OCI-LY7 (cell line): Measurements from ENCODE around the gene STK4.

Experiments used
- CTCF ChIP-seq: fragments of 200-600 bp; sonication (generic); conservative IDR thresholded peaks from 2 replicates; pipeline ENCODE4 v1.5.1; 2014; ENCODE audit warnings: mild to moderate bottlenecking, antibody characterized with exemption, low read length, moderate library complexity, mixed read lengths
- EZH2phosphoT487 ChIP-seq: fragments of 200-600 bp; sonication (generic); IDR thresholded peaks from 2 replicates; pipeline ENCODE4 v1.6.1; 2018; ENCODE audit warnings: low read depth, borderline replicate concordance, mild to moderate bottlenecking, mixed run types, antibody characterized with exemption, low read length, moderate library complexity, mixed read lengths

GRCh38 chr20:45011108-45011526, 44.8 kb downstream of the STK4 start:
- TF ChIP-seq CTCF (peak; percentile 97), EZH2phosphoT487 (no peak)
